Measurements from ENCODE around the gene MR1. TPM values are rescaled to one million over a fixed set of nuclear protein-coding genes. Genes with fewer than 3 reads are reported as not detected.
A peak's percentile ranks its signal among the peaks of the same experiment; 100 is the strongest.

MR1 gene
- total RNA-seq (2014; rRNA removed; shearing (Covaris generic)) = 8.3 and 10.6 TPM in 2 replicates

- peak; percentile 89 for DNase-seq (ENCODE audit: low spot score)
These were observed at the start of gene MR1 for GRCh38 chr1:181033799-181034451. MR1 (plus strand) TSS chr1:181033983; CDS start chr1:181034008, 25 bp downstream.

DNA sequence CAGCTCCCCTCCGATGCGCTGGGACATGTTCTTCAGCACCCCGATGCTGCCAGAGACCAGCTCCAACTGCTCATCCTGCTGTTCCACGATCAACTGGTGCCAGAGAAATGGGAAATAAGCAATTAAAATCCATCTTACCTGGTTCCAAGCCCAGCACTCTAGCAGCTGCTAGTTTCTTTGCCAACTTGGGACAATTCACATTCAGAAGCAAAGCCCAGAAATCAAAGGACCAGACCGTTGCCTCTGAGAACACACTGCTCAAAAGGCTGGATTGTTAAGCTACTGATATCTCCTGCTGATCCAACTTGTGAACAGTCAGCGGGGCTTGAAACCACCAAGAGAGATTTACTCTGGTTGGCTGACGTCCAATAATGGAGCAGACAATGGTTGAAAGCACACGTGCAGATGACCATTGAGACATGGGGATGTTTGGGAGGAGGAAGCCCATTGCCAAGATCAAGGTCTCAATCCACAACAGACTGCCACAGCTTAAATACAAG, 45.5 kb upstream of the MR1 start:
- in situ Hi-C loops (cut with HindIII; ENCODE audit: low sequenced_read_pairs) = no loop called here

More at GRCh38 chr1:181033799-181034451, at the start of gene MR1:
- in situ Hi-C loops (cut with HindIII; ENCODE audit: low sequenced_read_pairs) = loop anchor here (10.0 kb wide), 1 partner anchor 131 kb away; no protein-coding TSS in a partner anchor

GRCh38 chr1:180994262-180994661, 39.5 kb upstream of the MR1 start:
- DNase-seq (ENCODE audit: low spot score) = no peak
- in situ Hi-C loops (cut with HindIII; ENCODE audit: low sequenced_read_pairs) = no loop called here

More for the DNA sequence above, 45.5 kb upstream of the MR1 start:
- peak; percentile 96 for DNase-seq (ENCODE audit: low spot score)

GRCh38 chr1:180997843-180998504, 35.8 kb upstream of the MR1 start:
- in situ Hi-C loops (cut with HindIII; ENCODE audit: low sequenced_read_pairs) = no loop called here
- DNase-seq (ENCODE audit: low spot score) = no peak

- DNase-seq (ENCODE audit: low spot score) = no peak
- in situ Hi-C loops (cut with HindIII; ENCODE audit: low sequenced_read_pairs) = no loop called here
These were observed 32.5 kb upstream of the MR1 start for GRCh38 chr1:181001091-181001780.

- in situ Hi-C loops (cut with HindIII; ENCODE audit: low sequenced_read_pairs) = no loop called here
- no peak for DNase-seq (ENCODE audit: low spot score)
These were observed 31.1 kb upstream of the MR1 start for GRCh38 chr1:181002582-181003172.

- in situ Hi-C loops (cut with HindIII; ENCODE audit: low sequenced_read_pairs) = no loop called here
- no peak for DNase-seq (ENCODE audit: low spot score)
These were observed 23.0 kb upstream of the MR1 start for GRCh38 chr1:181010789-181011188.

DNA sequence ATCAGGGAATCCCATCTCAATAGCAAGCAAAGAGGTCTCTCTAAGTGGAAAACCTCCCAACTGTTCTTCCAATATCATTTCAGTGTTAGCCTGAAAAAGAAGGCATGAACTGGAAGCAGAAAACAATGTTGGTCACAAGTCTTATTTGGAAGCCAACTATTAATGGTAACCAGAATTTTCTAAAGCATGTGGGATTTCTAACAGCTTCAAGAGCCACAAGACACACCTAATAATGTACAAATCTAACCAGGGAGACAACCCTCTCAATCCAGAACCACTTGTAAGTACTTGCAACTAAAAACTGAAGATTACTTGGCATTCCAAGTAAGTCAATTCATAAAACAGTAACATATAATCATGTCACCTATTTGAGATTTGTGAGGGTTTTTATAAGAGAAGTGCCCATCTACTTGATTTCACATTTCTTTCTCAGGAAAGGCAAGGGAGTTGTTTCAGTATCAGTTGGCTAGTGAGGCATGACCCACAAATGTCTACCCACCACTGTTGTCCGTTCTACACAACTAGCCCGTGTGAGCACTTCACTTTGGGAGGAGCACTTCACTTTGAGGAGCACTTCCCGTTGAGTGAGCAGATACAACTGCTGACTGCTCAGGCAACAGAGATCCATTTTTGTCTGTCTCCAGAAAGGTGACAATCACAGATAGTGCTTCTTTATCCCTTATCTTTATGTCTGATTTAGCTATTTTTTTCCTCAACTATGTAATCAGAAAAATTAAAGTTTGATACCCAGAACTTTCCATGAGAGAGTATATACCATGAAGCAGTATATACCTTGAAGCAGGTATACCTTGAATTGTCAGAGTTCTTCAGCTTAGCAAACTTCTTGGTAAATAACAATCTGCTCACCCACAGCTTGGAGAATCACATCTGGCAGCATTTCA, 22.2 kb upstream of the MR1 start:
- in situ Hi-C loops (cut with HindIII; ENCODE audit: low sequenced_read_pairs) = no loop called here
- no peak for DNase-seq (ENCODE audit: low spot score)

DNA sequence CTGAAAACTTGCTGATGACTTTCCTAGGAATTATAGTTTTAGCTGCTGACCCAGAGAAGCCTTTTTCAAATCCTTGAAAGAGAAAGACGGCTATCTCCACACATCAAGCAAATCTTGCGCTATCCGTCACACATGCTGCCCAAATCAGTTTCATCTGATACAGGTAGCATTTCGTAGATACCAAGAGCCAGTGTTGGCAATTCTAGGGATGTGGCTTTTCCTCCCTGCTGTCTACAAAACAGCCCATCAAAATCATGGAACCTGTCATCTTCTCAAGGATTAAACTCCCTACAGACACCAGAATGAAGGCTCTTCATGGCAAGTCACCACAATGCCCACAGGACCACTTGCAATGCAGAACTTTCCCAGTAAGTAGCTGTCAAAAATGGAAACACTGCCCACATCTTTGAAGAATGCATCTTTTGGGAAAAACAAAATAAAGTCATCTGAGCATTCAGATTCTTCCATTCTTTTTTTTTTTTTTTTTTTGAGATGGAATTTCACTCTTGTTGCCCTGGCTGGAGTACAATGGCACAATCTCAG, 21.5 kb upstream of the MR1 start:
- no peak for DNase-seq (ENCODE audit: low spot score)
- in situ Hi-C loops (cut with HindIII; ENCODE audit: low sequenced_read_pairs) = no loop called here

DNA sequence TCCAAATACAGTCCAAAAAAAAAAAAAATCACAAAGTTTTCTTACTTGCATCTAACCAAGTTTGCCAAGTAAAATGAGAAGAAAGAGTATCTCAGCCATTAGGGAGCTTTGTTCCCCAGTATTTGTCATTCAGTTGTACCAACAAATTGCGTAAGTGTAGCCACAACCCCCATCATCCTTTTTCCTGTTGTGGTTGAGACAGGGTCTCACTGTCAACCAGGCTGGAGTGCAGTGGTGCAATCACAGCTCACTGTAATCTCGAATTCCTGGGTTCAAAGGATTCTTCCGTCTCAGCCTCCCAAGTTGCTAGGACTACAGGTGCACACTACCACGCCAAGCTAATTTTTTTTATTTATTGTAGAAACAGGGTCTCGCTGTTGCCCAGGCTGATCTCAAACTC, 20.6 kb upstream of the MR1 start:
- in situ Hi-C loops (cut with HindIII; ENCODE audit: low sequenced_read_pairs) = no loop called here
- DNase-seq (ENCODE audit: low spot score) = no peak

GRCh38 chr1:181014477-181015250, 19.1 kb upstream of the MR1 start:
- no peak for DNase-seq (ENCODE audit: low spot score)
- in situ Hi-C loops (cut with HindIII; ENCODE audit: low sequenced_read_pairs) = no loop called here

DNA sequence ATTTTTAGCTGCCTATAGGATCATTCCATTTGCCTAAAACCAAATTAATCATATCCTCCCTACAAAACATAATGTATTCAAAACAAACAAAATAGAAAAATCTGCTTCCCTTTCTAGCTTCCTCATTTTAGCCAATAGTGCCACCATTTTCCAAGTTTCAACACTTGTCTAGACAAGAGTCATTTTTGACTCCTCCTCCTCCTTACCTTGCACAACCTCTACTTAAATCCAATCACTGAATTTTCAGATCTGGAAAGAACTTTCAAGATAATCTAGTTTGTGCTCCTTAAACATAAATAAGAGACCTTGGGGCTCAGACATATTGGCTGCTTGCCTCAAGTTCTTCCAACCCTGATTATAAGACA, 18.6 kb upstream of the MR1 start:
- in situ Hi-C loops (cut with HindIII; ENCODE audit: low sequenced_read_pairs) = no loop called here
- DNase-seq (ENCODE audit: low spot score) = no peak

DNA sequence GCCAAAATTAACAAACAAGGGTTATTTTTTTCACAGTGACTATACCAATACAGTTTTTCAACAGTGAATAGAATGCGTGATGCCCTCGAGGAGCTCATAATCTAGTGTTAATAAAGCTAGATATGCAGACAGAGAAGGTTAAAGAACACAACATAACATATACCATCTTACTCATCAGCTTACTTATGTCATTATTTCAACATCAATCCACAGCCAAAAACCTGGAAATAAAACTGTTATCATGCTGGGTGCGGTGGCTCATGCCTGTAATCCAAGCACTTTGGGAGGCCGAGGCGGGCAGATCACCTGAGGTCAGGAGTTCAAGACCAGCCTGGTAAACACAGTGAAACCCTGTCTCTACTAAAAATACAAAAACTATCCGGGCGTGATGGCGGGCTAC, 17.2 kb upstream of the MR1 start:
- DNase-seq (ENCODE audit: low spot score) = no peak
- in situ Hi-C loops (cut with HindIII; ENCODE audit: low sequenced_read_pairs) = no loop called here

DNA sequence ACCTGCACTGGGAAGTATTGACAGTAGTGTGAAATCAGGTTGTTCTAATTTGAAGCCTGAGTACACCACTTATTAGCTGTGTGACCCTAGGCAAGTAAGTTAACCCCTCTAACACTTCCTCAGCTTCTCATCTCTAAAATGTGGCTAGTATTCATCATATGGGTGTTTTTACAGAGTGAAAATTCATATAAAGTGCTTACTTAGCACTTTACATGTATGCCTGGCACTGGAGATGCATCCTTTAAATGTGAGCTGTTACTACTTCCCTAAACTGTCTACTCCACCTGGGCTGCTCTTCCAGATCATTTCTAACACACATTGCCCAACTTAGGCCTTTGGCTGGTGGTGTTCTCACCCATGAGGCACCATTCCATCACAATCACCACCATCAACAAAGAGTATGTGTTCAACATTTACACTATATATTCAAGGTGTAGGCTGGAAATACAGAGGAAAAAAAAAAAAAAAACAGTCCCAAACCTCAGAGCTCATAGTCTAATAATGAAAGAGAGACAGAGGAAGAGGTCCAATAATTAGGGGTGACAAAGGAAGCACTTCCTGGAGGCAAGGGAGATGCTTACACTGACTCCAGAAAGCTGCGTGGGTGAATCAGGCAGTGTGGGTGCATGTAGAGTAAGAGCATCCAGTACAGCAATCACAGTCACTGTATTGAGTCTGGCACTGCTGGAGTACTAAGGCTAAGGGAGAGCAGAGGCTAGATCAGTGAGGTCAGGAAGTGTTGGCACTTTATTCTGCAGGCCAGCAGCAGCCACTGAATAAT, 14.7 kb upstream of the MR1 start:
- DNase-seq (ENCODE audit: low spot score) = no peak
- in situ Hi-C loops (cut with HindIII; ENCODE audit: low sequenced_read_pairs) = no loop called here

DNA sequence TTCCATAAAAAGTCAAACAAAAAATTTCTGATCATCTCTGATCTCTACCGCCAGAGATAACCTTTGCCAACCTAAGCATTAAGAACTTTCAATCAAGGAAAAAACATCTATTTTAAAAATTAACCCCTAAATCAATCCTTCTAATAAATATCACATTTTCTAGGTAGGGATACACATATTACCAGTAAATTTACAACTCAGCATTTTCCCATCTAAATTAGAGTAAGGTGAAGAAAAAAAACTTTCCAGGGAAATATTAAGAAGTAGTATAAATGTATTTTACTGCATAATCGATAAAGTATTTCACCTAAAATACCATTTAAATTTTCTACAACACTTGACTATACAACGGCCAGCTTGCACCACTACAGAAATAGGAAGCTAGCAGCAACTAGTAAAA, 12.6 kb upstream of the MR1 start:
- no peak for DNase-seq (ENCODE audit: low spot score)
- in situ Hi-C loops (cut with HindIII; ENCODE audit: low sequenced_read_pairs) = no loop called here

GRCh38 chr1:181021811-181022434, 11.9 kb upstream of the MR1 start:
- in situ Hi-C loops (cut with HindIII; ENCODE audit: low sequenced_read_pairs) = no loop called here
- peak; percentile 69 for DNase-seq (ENCODE audit: low spot score)

All from G401 (cell line).